ENCODE data around the gene RELL2.
"Not testable (repeated sequence)": the region's sequence is repeated elsewhere in the genome, so short reads cannot be mapped to it uniquely, and the experiment has no call there.

Gene RELL2

GRCh38 chr5:141636413-141637122 is at the start of gene RELL2, which contains the start of gene HDAC3:
TSS of gene RELL2 (plus strand) at chr5:141636997. CDS start at chr5:141638226, 1,229 bp downstream.
TSS of gene HDAC3 (minus strand) at chr5:141636849. CDS start at chr5:141636790, 59 bp downstream.
- peak; percentile 92 for DNase-seq (ENCODE audit: low spot score)

GRCh38 chr5:141590127-141590526 is 46.7 kb upstream of the RELL2 start:
- no peak for DNase-seq (ENCODE audit: low spot score)

- DNase-seq (ENCODE audit: low spot score): no peak
These were observed 39.9 kb upstream of the RELL2 start for GRCh38 chr5:141596867-141597266.

- no peak for DNase-seq (ENCODE audit: low spot score)
These were observed 39.4 kb upstream of the RELL2 start for GRCh38 chr5:141597394-141597793.

- DNase-seq (ENCODE audit: low spot score): no peak
These were observed 39.0 kb upstream of the RELL2 start for GRCh38 chr5:141597814-141598213.

GRCh38 chr5:141598391-141599345 is 38.1 kb upstream of the RELL2 start:
- no peak for DNase-seq (ENCODE audit: low spot score)

GRCh38 chr5:141602606-141603005 is 34.2 kb upstream of the RELL2 start:
- no peak for DNase-seq (ENCODE audit: low spot score)

GRCh38 chr5:141603923-141604717 is 32.7 kb upstream of the RELL2 start:
- peak; percentile 53 for DNase-seq (ENCODE audit: low spot score)

- peak; percentile 50 for DNase-seq (ENCODE audit: low spot score)
These were observed 31.1 kb upstream of the RELL2 start for GRCh38 chr5:141605523-141606277.

GRCh38 chr5:141608046-141608445 is 28.8 kb upstream of the RELL2 start:
- DNase-seq (ENCODE audit: low spot score): no peak

- DNase-seq (ENCODE audit: low spot score): no peak
These were observed 28.2 kb upstream of the RELL2 start for GRCh38 chr5:141608557-141608956.

GRCh38 chr5:141609044-141609443 is 27.8 kb upstream of the RELL2 start:
- DNase-seq (ENCODE audit: low spot score): no peak

- not testable (repeated sequence) for DNase-seq (ENCODE audit: low spot score)
These were observed 26.9 kb upstream of the RELL2 start for GRCh38 chr5:141609921-141610320.

GRCh38 chr5:141611289-141611688 is 25.5 kb upstream of the RELL2 start:
- no peak for DNase-seq (ENCODE audit: low spot score)

- DNase-seq (ENCODE audit: low spot score): no peak
These were observed 23.5 kb upstream of the RELL2 start for GRCh38 chr5:141613344-141613743.

GRCh38 chr5:141615991-141616720 is 20.6 kb upstream of the RELL2 start:
- no peak for DNase-seq (ENCODE audit: low spot score)

GRCh38 chr5:141617128-141617527 is 19.7 kb upstream of the RELL2 start:
- DNase-seq (ENCODE audit: low spot score): peak; percentile 40

GRCh38 chr5:141617682-141618029 is 19.1 kb upstream of the RELL2 start:
- DNase-seq (ENCODE audit: low spot score): no peak

GRCh38 chr5:141618030-141618803 is 18.6 kb upstream of the RELL2 start:
- peak; percentile 35 for DNase-seq (ENCODE audit: low spot score)

All from hematopoietic multipotent progenitor cell treated with erythropoietin and hydrocortisone succinate and interleukin-3 and kit ligand, for 15 days (in vitro differentiated cells).